OCI-LY3 (cell line): ENCODE measurements around the gene TGDS.

ENCODE experiments used
- CTCF ChIP-seq: fragments of 200-600, 300-600 bp; sonication (generic); IDR thresholded peaks from 2 replicates; pipeline ENCODE4 v1.5.1; 2014; ENCODE audit warnings: antibody characterized with exemption, low read length, low read depth
- EZH2phosphoT487 ChIP-seq: fragments of 200-600 bp; shearing (Covaris generic); IDR thresholded peaks from 2 replicates; pipeline ENCODE4 v1.6.1; 2018; ENCODE audit warnings: antibody characterized with exemption, mixed run types, low read depth

GRCh38 chr13:94553766-94554165 lies 42.2 kb downstream of the TGDS start:
- no peak for TF ChIP-seq CTCF
- TF ChIP-seq EZH2phosphoT487: no peak
